Measurements from ENCODE around the gene TEX30.

TEX30 gene

GRCh38 chr13:102772042-102772425 lies 1.6 kb downstream of the TEX30 start:
- TF ChIP-seq TAF1 (IDR thresholded peaks at IDR 0.05; ENCODE audit: low read depth), result no peak
- no peak for TF ChIP-seq TCF12 (IDR thresholded peaks at IDR 0.05; ENCODE audit: low read depth)
- no peak for TF ChIP-seq ZBTB7A (IDR thresholded peaks at IDR 0.05; ENCODE audit: low read depth)
- no peak for TF ChIP-seq EGR1 (IDR thresholded peaks at IDR 0.05)
- TF ChIP-seq CEBPB (IDR thresholded peaks at IDR 0.05), result no peak
- no peak for TF ChIP-seq CREB1 (IDR thresholded peaks at IDR 0.05; ENCODE audit: low read depth)
- TF ChIP-seq TEAD4 (IDR thresholded peaks at IDR 0.05), result no peak
- no peak for TF ChIP-seq REST (IDR thresholded peaks at IDR 0.05; ENCODE audit: low read depth)
- TF ChIP-seq, protein P1, sequence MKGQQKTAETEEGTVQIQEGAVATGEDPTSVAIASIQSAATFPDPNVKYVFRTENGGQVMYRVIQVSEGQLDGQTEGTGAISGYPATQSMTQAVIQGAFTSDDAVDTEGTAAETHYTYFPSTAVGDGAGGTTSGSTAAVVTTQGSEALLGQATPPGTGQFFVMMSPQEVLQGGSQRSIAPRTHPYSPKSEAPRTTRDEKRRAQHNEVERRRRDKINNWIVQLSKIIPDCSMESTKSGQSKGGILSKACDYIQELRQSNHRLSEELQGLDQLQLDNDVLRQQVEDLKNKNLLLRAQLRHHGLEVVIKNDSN (IDR thresholded peaks at IDR 0.05), result no peak
- no peak for TF ChIP-seq YY1 (IDR thresholded peaks at IDR 0.05; ENCODE audit: low read depth)
- no peak for TF ChIP-seq FOXM1 (IDR thresholded peaks at IDR 0.05; ENCODE audit: borderline replicate concordance, low read depth)
- TF ChIP-seq, protein P2, sequence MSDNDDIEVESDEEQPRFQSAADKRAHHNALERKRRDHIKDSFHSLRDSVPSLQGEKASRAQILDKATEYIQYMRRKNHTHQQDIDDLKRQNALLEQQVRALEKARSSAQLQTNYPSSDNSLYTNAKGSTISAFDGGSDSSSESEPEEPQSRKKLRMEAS (IDR thresholded peaks at IDR 0.05), result no peak
- no peak for TF ChIP-seq EP300 (IDR thresholded peaks at IDR 0.05; ENCODE audit: borderline replicate concordance)
- no peak for TF ChIP-seq RAD21 (IDR thresholded peaks at IDR 0.05; ENCODE audit: low read depth)
- no peak for TF ChIP-seq NFIC (IDR thresholded peaks at IDR 0.05)

DNA sequence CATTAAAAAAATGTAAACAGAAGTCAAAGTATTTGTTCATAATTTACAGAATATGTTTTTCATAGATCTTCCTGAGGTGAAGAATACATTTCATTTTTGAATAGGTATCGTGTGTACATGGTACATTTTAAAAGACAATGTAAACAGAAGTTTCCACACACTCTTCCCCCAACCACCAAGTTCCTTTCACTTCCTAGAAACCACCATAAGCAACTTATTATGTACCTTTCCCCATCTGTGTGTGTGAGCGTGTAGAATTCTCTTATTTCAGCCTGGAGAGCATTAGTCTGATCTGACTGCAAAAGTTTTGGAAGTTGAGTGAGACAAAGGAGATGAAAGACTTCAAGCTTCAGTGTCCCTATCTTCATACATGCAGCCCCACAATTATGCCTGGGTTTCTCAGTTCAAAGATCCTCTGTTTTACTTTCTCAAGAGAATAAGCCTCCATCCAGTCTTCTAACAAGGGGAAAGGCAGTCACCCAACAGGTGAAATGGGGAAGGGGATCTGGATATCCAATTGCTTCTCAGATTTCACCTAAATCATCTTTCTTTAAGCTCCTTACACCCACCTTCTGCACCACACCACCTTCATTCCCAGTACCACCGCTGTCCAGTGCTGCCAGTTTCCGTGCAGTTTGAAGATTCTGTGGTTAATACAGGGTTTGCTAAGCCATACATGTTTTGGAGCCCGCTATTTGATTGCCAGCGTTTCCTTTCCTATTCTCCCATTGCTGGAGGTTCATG lies 2.1 kb downstream of the TEX30 start:
- TF ChIP-seq CREB1 (IDR thresholded peaks at IDR 0.05; ENCODE audit: low read depth), result no peak
- TF ChIP-seq CEBPB (IDR thresholded peaks at IDR 0.05), result no peak

DNA sequence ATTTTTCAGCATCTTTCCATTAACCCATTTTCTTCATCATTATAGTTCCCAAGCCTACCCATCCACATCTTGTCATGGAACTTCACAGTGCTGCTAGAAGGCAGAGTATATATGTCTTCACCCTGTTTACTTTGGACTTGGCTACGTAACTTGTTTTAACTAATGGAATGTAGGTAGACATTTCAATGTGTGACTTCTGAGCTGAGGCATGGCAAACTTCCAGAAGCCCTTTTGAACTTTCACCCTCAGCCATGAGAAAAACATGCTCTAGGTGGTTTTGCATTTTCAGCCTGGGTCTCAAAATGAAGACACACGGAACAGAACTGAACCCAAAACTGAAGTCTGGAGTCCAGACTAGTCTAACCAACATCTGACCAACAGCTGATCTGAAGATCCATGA lies 3.2 kb downstream of the TEX30 start:
- TF ChIP-seq ZBTB7A (IDR thresholded peaks at IDR 0.05; ENCODE audit: low read depth) (no peak), NFIC (IDR thresholded peaks at IDR 0.05) (no peak), EP300 (IDR thresholded peaks at IDR 0.05; ENCODE audit: borderline replicate concordance) (no peak), TAF1 (IDR thresholded peaks at IDR 0.05; ENCODE audit: low read depth) (no peak), REST (IDR thresholded peaks at IDR 0.05; ENCODE audit: low read depth) (no peak), YY1 (IDR thresholded peaks at IDR 0.05; ENCODE audit: low read depth) (no peak), TCF12 (IDR thresholded peaks at IDR 0.05; ENCODE audit: low read depth) (no peak), FOXM1 (IDR thresholded peaks at IDR 0.05; ENCODE audit: borderline replicate concordance, low read depth) (no peak), TEAD4 (IDR thresholded peaks at IDR 0.05) (no peak), CREB1 (IDR thresholded peaks at IDR 0.05; ENCODE audit: low read depth) (no peak), RAD21 (IDR thresholded peaks at IDR 0.05; ENCODE audit: low read depth) (no peak)
- TF ChIP-seq, protein P2 (IDR thresholded peaks at IDR 0.05), result no peak
- TF ChIP-seq, protein P1 (IDR thresholded peaks at IDR 0.05), result no peak

DNA sequence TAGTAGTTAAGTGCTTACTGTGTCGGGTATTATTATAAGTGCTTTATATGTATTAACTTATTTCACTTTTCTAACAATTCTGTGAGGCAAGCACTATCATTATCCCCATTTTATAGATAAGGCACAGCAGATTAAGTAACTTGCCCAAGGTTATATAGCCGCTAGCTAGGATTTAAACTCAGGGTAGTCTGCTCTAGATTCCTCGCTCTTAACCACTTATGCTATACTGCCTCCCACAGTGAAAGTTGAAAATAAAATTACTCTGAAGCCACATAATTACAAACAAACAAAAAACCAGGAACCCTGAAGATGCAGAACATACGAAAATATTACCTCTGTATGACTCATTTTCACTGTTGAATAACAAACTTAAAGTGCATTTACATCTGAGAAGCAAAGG lies 3.9 kb downstream of the TEX30 start:
- TF ChIP-seq, protein P1 (IDR thresholded peaks at IDR 0.05), result no peak
- TF ChIP-seq ZBTB7A (IDR thresholded peaks at IDR 0.05; ENCODE audit: low read depth), result no peak
- no peak for TF ChIP-seq CEBPB (IDR thresholded peaks at IDR 0.05)
- no peak for TF ChIP-seq TEAD4 (IDR thresholded peaks at IDR 0.05)
- TF ChIP-seq NFIC (IDR thresholded peaks at IDR 0.05), result no peak
- TF ChIP-seq YY1 (IDR thresholded peaks at IDR 0.05; ENCODE audit: low read depth), result no peak
- TF ChIP-seq, protein P2 (IDR thresholded peaks at IDR 0.05), result no peak
- no peak for TF ChIP-seq TCF12 (IDR thresholded peaks at IDR 0.05; ENCODE audit: low read depth)
- TF ChIP-seq FOXM1 (IDR thresholded peaks at IDR 0.05; ENCODE audit: borderline replicate concordance, low read depth), result no peak
- no peak for TF ChIP-seq RAD21 (IDR thresholded peaks at IDR 0.05; ENCODE audit: low read depth)
- TF ChIP-seq CREB1 (IDR thresholded peaks at IDR 0.05; ENCODE audit: low read depth), result no peak
- TF ChIP-seq REST (IDR thresholded peaks at IDR 0.05; ENCODE audit: low read depth), result no peak
- TF ChIP-seq EGR1 (IDR thresholded peaks at IDR 0.05), result no peak
- TF ChIP-seq EP300 (IDR thresholded peaks at IDR 0.05; ENCODE audit: borderline replicate concordance), result no peak
- no peak for TF ChIP-seq TAF1 (IDR thresholded peaks at IDR 0.05; ENCODE audit: low read depth)
